SU-DHL-6 (cell line): Measurements from ENCODE around the gene SRRM4.

Experiments used
- H2AFZ ChIP-seq: fragments of 200-600 bp; sonication (generic); 2 replicates; pipeline ENCODE4 v1.6.1; 2014; ENCODE audit warnings: low read depth, mild to moderate bottlenecking, moderate library complexity, mixed read lengths, antibody characterized with exemption, low read length; ENCODE audit not compliant: severe bottlenecking
- H3F3A ChIP-seq: fragments of 200-600 bp; shearing (Covaris generic); 2 replicates; pipeline ENCODE4 v1.6.0; 2016; ENCODE audit warnings: antibody characterized with exemption, mild to moderate bottlenecking; ENCODE audit not compliant: insufficient read depth
- H3K27ac ChIP-seq: fragments of 200-600 bp; sonication (generic); 2 replicates; pipeline ENCODE4 v1.5.1; 2016; ENCODE audit warnings: low read depth, mild to moderate bottlenecking, low read length, moderate library complexity, mixed read lengths
- H3K27me3 ChIP-seq: fragments of 200-600 bp; sonication (generic), shearing (Covaris generic); 2 replicates; pipeline ENCODE4 v1.6.0; 2014; ENCODE audit warnings: mild to moderate bottlenecking, low read length
- H3K36me3 ChIP-seq: fragments of 200-600 bp; sonication (generic); 2 replicates; pipeline ENCODE4 v1.6.1; 2014; ENCODE audit warnings: mild to moderate bottlenecking, low read length, mixed read lengths
- H3K4me2 ChIP-seq: fragments of 300-600, 200-600 bp; shearing (Covaris generic), sonication (generic); 2 replicates; pipeline ENCODE4 v1.6.0; 2014; ENCODE audit warnings: low read length, low read depth, mild to moderate bottlenecking; ENCODE audit not compliant: poor library complexity, severe bottlenecking
- H3K4me3 ChIP-seq: fragments of 200-600 bp; sonication (generic); 2 replicates; pipeline ENCODE4 v1.5.1; 2014; ENCODE audit warnings: antibody characterized with exemption, low read length, mild to moderate bottlenecking, mixed read lengths; ENCODE audit not compliant: insufficient read depth, poor library complexity, severe bottlenecking
- H3K79me2 ChIP-seq: fragments of 200-600 bp; sonication (generic); 2 replicates; pipeline ENCODE4 v1.6.1; 2014; ENCODE audit warnings: mild to moderate bottlenecking, low read length, moderate library complexity; ENCODE audit not compliant: insufficient read depth
- H3K9ac ChIP-seq: fragments of 200-600 bp; sonication (generic); 2 replicates; pipeline ENCODE4 v1.7.0; 2014; ENCODE audit warnings: mild to moderate bottlenecking, low read length
- H3K9me2 ChIP-seq: fragments of 200-600 bp; sonication (generic); replicated peaks from 2 replicates; pipeline ENCODE4 v1.6.1; 2014; ENCODE audit warnings: low read length; ENCODE audit not compliant: insufficient read depth
- H3K9me3 ChIP-seq: fragments of 200-600 bp; sonication (generic); 2 replicates; pipeline ENCODE4 v1.6.1; 2014; ENCODE audit warnings: low read length, mixed read lengths; ENCODE audit not compliant: insufficient read depth
- H4K20me1 ChIP-seq: fragments of 200-600 bp; sonication (generic); 2 replicates; pipeline ENCODE4 v1.6.1; 2014; ENCODE audit warnings: low read depth, mild to moderate bottlenecking, antibody characterized with exemption, low read length, moderate library complexity, mixed read lengths
- EZH2phosphoT487 ChIP-seq: fragments of 200-600 bp; sonication (generic), shearing (Covaris generic); conservative IDR thresholded peaks from 2 replicates; pipeline ENCODE4 v1.6.1; 2018; ENCODE audit warnings: mild to moderate bottlenecking, antibody characterized with exemption, low read length, moderate library complexity, mixed read lengths
- TF ChIP-seq, protein P1 (sequence below): fragments of 200-600 bp; sonication (generic); IDR thresholded peaks from one replicate; pipeline ENCODE4 v1.5.1; 2017; ENCODE audit warnings: antibody characterized with exemption, mild to moderate bottlenecking, low read length, moderate library complexity; ENCODE audit not compliant: insufficient read depth, poor library complexity, severe bottlenecking

The SRRM4 gene

DNA sequence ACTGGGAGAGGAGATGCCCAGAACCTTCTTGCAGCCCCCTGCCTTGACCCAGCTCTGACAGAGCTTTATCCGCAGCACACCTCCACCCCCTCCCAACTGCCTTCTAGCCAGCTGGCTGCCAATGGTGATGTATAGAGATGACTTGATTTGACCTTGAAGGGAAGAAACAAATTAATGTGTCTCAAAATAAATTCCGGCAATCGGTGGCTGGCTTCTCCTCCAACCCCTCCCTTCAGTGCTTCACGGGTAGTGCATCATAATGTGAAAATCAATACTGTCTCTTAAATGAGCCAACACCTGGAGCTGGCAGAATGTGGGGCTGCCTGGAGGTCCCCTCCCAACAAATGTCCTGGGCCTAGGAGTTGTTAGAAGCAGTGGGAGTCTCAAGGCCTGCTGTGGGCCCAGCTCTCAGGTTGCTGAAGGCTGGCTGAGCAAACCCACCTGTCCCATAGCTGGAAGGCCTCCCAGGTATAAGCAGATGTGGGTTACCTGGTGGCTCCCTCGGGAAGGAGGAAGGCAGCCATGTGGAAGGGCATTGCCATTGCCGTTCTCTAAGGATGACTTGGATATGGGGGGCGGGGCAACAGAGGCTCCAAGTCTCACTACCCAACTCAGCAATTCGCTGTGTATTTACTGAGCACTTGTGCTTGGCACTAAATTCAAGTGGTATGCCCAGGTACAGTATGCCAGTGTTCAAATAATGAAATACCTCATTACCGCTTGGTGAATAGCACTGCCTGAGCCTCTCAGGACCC lies 220.6 kb downstream of the SRRM4 start:
- Histone ChIP-seq H3K27ac (no peak overlapping the region), H3K4me2 (no peak overlapping the region), H3K27me3 (no peaks in the 10 kb centered on the region), H3K9me2 (no peaks in the 10 kb centered on the region), H3F3A (no peaks in the 10 kb centered on the region), H3K79me2 (no peaks in the 10 kb centered on the region), H3K36me3 (no peaks in the 10 kb centered on the region), H2AFZ (no peak overlapping the region), H3K9ac (no peak overlapping the region), H4K20me1 (no peaks in the 10 kb centered on the region), H3K9me3 (no peaks in the 10 kb centered on the region), H3K4me3 (no peak overlapping the region)
- TF ChIP-seq EZH2phosphoT487, result no peak
- TF ChIP-seq, protein P1, sequence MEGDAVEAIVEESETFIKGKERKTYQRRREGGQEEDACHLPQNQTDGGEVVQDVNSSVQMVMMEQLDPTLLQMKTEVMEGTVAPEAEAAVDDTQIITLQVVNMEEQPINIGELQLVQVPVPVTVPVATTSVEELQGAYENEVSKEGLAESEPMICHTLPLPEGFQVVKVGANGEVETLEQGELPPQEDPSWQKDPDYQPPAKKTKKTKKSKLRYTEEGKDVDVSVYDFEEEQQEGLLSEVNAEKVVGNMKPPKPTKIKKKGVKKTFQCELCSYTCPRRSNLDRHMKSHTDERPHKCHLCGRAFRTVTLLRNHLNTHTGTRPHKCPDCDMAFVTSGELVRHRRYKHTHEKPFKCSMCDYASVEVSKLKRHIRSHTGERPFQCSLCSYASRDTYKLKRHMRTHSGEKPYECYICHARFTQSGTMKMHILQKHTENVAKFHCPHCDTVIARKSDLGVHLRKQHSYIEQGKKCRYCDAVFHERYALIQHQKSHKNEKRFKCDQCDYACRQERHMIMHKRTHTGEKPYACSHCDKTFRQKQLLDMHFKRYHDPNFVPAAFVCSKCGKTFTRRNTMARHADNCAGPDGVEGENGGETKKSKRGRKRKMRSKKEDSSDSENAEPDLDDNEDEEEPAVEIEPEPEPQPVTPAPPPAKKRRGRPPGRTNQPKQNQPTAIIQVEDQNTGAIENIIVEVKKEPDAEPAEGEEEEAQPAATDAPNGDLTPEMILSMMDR, result no peak

DNA sequence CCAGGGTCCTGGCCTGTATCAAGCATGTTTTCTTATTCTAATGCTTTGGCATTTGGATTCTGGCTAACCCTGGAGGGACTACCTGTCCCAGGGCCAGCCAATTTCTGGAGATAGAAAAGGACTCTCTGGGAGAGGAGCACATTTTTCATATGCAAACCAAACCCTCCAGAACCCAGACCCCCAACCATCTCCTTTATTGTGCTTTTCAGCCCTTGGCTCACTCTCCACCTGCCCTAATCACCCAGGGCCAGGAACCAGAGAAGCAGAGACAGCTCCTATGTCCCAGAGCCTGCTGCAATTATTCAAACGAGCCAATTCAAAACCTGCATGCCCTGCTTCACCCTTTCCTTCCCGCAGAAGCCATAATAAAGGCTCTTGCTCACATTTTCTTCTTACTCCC lies 221.2 kb downstream of the SRRM4 start:
- Histone ChIP-seq H3K9me3 (no peaks in the 10 kb centered on the region), H3K79me2 (no peaks in the 10 kb centered on the region), H3K27me3 (no peaks in the 10 kb centered on the region), H3K9me2 (no peaks in the 10 kb centered on the region), H3F3A (no peaks in the 10 kb centered on the region), H4K20me1 (no peaks in the 10 kb centered on the region), H3K27ac (no peak overlapping the region), H3K36me3 (no peaks in the 10 kb centered on the region), H3K9ac (no peak overlapping the region), H3K4me2 (no peak overlapping the region), H3K4me3 (no peak overlapping the region), H2AFZ (no peak overlapping the region)
- TF ChIP-seq, protein P1, result no peak
- no peak for TF ChIP-seq EZH2phosphoT487

DNA sequence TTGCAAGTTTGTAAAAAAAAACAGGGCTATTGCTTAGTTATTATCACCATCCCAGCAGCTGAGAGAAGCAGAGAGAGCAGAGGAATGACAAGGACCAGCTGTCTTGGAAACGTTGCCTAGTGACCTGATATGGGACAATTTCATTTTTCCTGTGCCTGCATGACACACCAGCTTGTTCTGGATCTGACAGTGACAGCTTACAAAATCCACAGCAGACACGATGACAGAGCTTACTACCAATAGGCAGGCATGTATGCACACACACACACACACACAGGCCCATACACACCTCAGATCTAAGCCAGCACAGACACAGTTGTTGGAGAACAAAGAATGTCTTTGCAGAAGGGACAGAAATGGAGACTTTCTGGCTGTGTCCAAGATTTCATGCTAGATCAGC lies 222.8 kb downstream of the SRRM4 start:
- Histone ChIP-seq H3K4me3 (no peak overlapping the region), H4K20me1 (no peaks in the 10 kb centered on the region), H3F3A (no peaks in the 10 kb centered on the region), H3K4me2 (no peak overlapping the region), H3K79me2 (no peaks in the 10 kb centered on the region), H3K9ac (no peak overlapping the region), H3K9me2 (no peaks in the 10 kb centered on the region), H3K36me3 (no peaks in the 10 kb centered on the region), H3K9me3 (no peaks in the 10 kb centered on the region), H3K27me3 (no peaks in the 10 kb centered on the region), H3K27ac (no peak overlapping the region), H2AFZ (no peak overlapping the region)
- TF ChIP-seq, protein P1, result no peak
- no peak for TF ChIP-seq EZH2phosphoT487
